T-cell (primary cell): ENCODE data around the gene CNTN2. TPM values are rescaled to one million over a fixed set of nuclear protein-coding genes. Genes with fewer than 3 reads are reported as not detected.

Experiments used
- ATAC-seq, 4 experiments: fragments of 200-7000 bp in 3 of 4; fragments of 150-1000 bp in 1 of 4; cut with Tn5 transposase; replicated peaks in 1 of 4; 1 replicate in 3 of 4; 2 replicates in 1 of 4; pipeline ENCODE4 v1.10.0; 2021; ENCODE audit warnings: moderate library complexity in 3 of 4, mild to moderate bottlenecking in 2 of 4, moderate number of reproducible peaks in 1 of 4
- CTCF ChIA-PET, 2 donors: fragments of 300-600 bp; sonication (Branson Sonifier 250); formaldehyde crosslinking; loops; one replicate each; lab custom pipeline; 2022; ENCODE audit warnings: antibody characterized with exemption in 2 of 2; lab: Charles Lee
- POLR2A ChIA-PET, 2 donors: fragments of 300-600 bp; sonication (Branson Sonifier 250); formaldehyde crosslinking; loops; one replicate each; lab custom pipeline; 2022; ENCODE audit warnings: antibody characterized with exemption in 2 of 2; lab: Charles Lee
- DNase-seq, 35 experiments: peaks; one replicate each; pipeline versions ENCODE4 v3.0.0 to v3.0.0-alpha.2; 2013 to 2023
- H3K27ac ChIP-seq: one replicate; pipeline ENCODE4 v1.5.1; 2013; ENCODE audit warnings: low read length
- H3K27me3 ChIP-seq, 2 experiments: replicated peaks in 1 of 2; 1 replicate in 1 of 2; 2 replicates in 1 of 2; pipeline versions ENCODE4 v1.6.1 to v1.7.0; 2013; ENCODE audit warnings: low read length in 1 of 2, mixed read lengths in 1 of 2; ENCODE audit not compliant: control insufficient read depth in 2 of 2, insufficient read depth in 2 of 2; ENCODE audit errors: extremely low read depth in 1 of 2
- H3K36me3 ChIP-seq, 2 donors: 1 replicate in 1 of 2; 2 replicates in 1 of 2; pipeline versions ENCODE4 v1.6.1 to v1.7.0; 2013; ENCODE audit warnings: low read length in 1 of 2; ENCODE audit not compliant: control insufficient read depth in 2 of 2, insufficient read depth in 1 of 2; ENCODE audit errors: extremely low read depth in 1 of 2
- H3K4me1 ChIP-seq, 2 experiments: 1 replicate in 1 of 2; 2 replicates in 1 of 2; pipeline versions ENCODE4 v1.6.1 to v1.7.0; 2013; ENCODE audit warnings: low read length in 2 of 2, mixed read lengths in 1 of 2; ENCODE audit not compliant: insufficient read depth in 2 of 2, control insufficient read depth in 1 of 2; ENCODE audit errors: extremely low read depth in 1 of 2
- H3K4me3 ChIP-seq, 2 donors: 1 replicate in 1 of 2; 2 replicates in 1 of 2; pipeline versions ENCODE4 v1.5.1 to v1.7.0; 2013; ENCODE audit warnings: mild to moderate bottlenecking in 2 of 2, low read length in 1 of 2, moderate library complexity in 1 of 2; ENCODE audit not compliant: control insufficient read depth in 1 of 2; ENCODE audit errors: extremely low read depth in 1 of 2
- H3K9me3 ChIP-seq: 2 replicates; pipeline ENCODE4 v1.7.0; 2013
- H3K27ac Mint-ChIP-seq, 2 donors: one replicate each; pipeline ENCODE4 v1.8.0; 2020 to 2021; ENCODE audit warnings: mild to moderate bottlenecking in 2 of 2, mixed read lengths in 2 of 2
- H3K27me3 Mint-ChIP-seq, 2 donors: one replicate each; pipeline ENCODE4 v1.8.0; 2021 to 2022; ENCODE audit warnings: mixed read lengths in 2 of 2
- H3K36me3 Mint-ChIP-seq: one replicate; pipeline ENCODE4 v1.8.0; 2021; ENCODE audit warnings: mixed read lengths
- H3K4me1 Mint-ChIP-seq, 3 donors: one replicate each; pipeline ENCODE4 v1.8.0; 2020 to 2022; ENCODE audit warnings: mixed read lengths in 3 of 3, mild to moderate bottlenecking in 1 of 3
- H3K4me3 Mint-ChIP-seq, 3 donors: one replicate each; pipeline ENCODE4 v1.8.0; 2020 to 2022; ENCODE audit warnings: mild to moderate bottlenecking in 3 of 3, mixed read lengths in 3 of 3, moderate library complexity in 3 of 3
- H3K9me3 Mint-ChIP-seq, 3 donors: one replicate each; pipeline ENCODE4 v1.8.0; 2020 to 2022; ENCODE audit warnings: mixed read lengths in 3 of 3
- WGBS: methylation state at CpG from one replicate; pipeline ENCODE4 v1.1.5; 2013; ENCODE audit warnings: missing lambda C conversion rate; ENCODE audit not compliant: insufficient coverage; 5-methylcytosine and 5-hydroxymethylcytosine counted together
- total RNA-seq, 35 experiments: library from RNA in 6 of 35; stranded (reverse) in 6 of 35; fragments of 120-200 nt in 1 of 35; gene quantifications; one replicate each; pipeline versions ENCODE4 v1.2.1 to v1.2.4 and lab custom pipeline; 2013 to 2026

CNTN2 gene
- total RNA-seq, 5 donors from 2014 or later (not counting 1 experiment from before 2014, with no cell fraction given) = not detected

- ATAC-seq = no peak
- POLR2A ChIA-PET = no interaction called here
- 92% methylated on average over 7 of the region's 9 CpGs for whole genome bisulfite sequencing
Measured at GRCh38 chr1:205048382-205048781, 5.4 kb downstream of the CNTN2 start.

GRCh38 chr1:205049479-205049878 lies 6.5 kb downstream of the CNTN2 start:
- H3K4me3 ChIP-seq = no peak overlapping the region
- no peaks in the 10 kb centered on the region for H3K9me3 Mint-ChIP-seq
- no peaks in the 10 kb centered on the region for H3K4me1 Mint-ChIP-seq
- H3K27me3 ChIP-seq = peaks cover 4 to 55% of the 10 kb centered on the region in 2 experiments
- no peaks in the 10 kb centered on the region for H3K36me3 ChIP-seq
- H3K4me3 Mint-ChIP-seq = no peak overlapping the region
- H3K27ac Mint-ChIP-seq = no peak overlapping the region
- H3K27me3 Mint-ChIP-seq = peaks cover 33% of the 10 kb centered on the region in 2 donors
- POLR2A ChIA-PET = no interaction called here
- H3K9me3 ChIP-seq = no peaks in the 10 kb centered on the region
- no peak overlapping the region for H3K27ac ChIP-seq
- ATAC-seq (no peak), DNase-seq (no peak)
- H3K4me1 ChIP-seq = no peaks in the 10 kb centered on the region
- CTCF ChIA-PET = interaction anchor here in 1 of 2 donors (0.6 kb wide), 1 partner anchor 504 kb away, joined by 3 read pairs; no protein-coding TSS in a partner anchor
- WGBS = 71% methylated on average over 4 of the region's 6 CpGs
- no peaks in the 10 kb centered on the region for H3K36me3 Mint-ChIP-seq

More at GRCh38 chr1:205048382-205048781, 5.4 kb downstream of the CNTN2 start:
- Histone ChIP-seq H3K27ac (no peak overlapping the region), H3K27me3 (peaks cover 4 to 61% of the 10 kb centered on the region in 2 experiments), H3K4me3 (no peak overlapping the region), H3K4me1 (no peaks in the 10 kb centered on the region), H3K36me3 (no peaks in the 10 kb centered on the region), H3K9me3 (no peaks in the 10 kb centered on the region)
- CTCF ChIA-PET = interaction anchor here in 1 of 2 donors (0.5 to 1.1 kb wide), 2 partner anchors 13 to 94 kb away, joined by 3 to 4 read pairs; no protein-coding TSS in a partner anchor
- no peaks in the 10 kb centered on the region for H3K36me3 Mint-ChIP-seq
- H3K27me3 Mint-ChIP-seq = peaks cover 32 to 39% of the 10 kb centered on the region in 2 donors
- DNase-seq = no peak
- H3K4me1 Mint-ChIP-seq = no peaks in the 10 kb centered on the region
- H3K4me3 Mint-ChIP-seq = no peak overlapping the region
- H3K9me3 Mint-ChIP-seq = no peaks in the 10 kb centered on the region
- no peak overlapping the region for H3K27ac Mint-ChIP-seq

- WGBS = 91% methylated on average over 5 of the region's 11 CpGs
- no peak overlapping the region for H3K27ac Mint-ChIP-seq
- no peak overlapping the region for H3K27ac ChIP-seq
- H3K27me3 ChIP-seq = peaks cover 0 to 34% of the 10 kb centered on the region in 2 experiments
- POLR2A ChIA-PET = no interaction called here
- H3K9me3 ChIP-seq = no peaks in the 10 kb centered on the region
- no peaks in the 10 kb centered on the region for H3K36me3 Mint-ChIP-seq
- no peaks in the 10 kb centered on the region for H3K4me1 ChIP-seq
- no peaks in the 10 kb centered on the region for H3K36me3 ChIP-seq
- H3K4me1 Mint-ChIP-seq = no peaks in the 10 kb centered on the region
- DNase-seq = no peak
- no peak for ATAC-seq
- no peak overlapping the region for H3K4me3 ChIP-seq
- CTCF ChIA-PET = no interaction called here
- H3K4me3 Mint-ChIP-seq = no peak overlapping the region
- peaks cover 8 to 14% of the 10 kb centered on the region in 2 donors for H3K27me3 Mint-ChIP-seq
- H3K9me3 Mint-ChIP-seq = no peaks in the 10 kb centered on the region
Measured at GRCh38 chr1:205052690-205053089, 9.7 kb downstream of the CNTN2 start.

GRCh38 chr1:205053296-205053695 lies 10.3 kb downstream of the CNTN2 start:
- no peaks in the 10 kb centered on the region for H3K9me3 ChIP-seq
- H3K27ac ChIP-seq = no peak overlapping the region
- POLR2A ChIA-PET = no interaction called here
- CTCF ChIA-PET = no interaction called here
- peaks cover 0 to 29% of the 10 kb centered on the region in 2 experiments for H3K27me3 ChIP-seq
- no peak for ATAC-seq
- no peak overlapping the region for H3K4me3 ChIP-seq
- H3K36me3 ChIP-seq = no peaks in the 10 kb centered on the region
- Mint-ChIP-seq H3K9me3 (no peaks in the 10 kb centered on the region), H3K36me3 (no peaks in the 10 kb centered on the region), H3K27me3 (peaks cover 8 to 13% of the 10 kb centered on the region in 2 donors), H3K27ac (no peak overlapping the region), H3K4me1 (no peaks in the 10 kb centered on the region), H3K4me3 (no peak overlapping the region)
- 77% methylated on average over 4 of the region's 5 CpGs for WGBS
- no peaks in the 10 kb centered on the region for H3K4me1 ChIP-seq
- no peak for DNase-seq

- no peaks in the 10 kb centered on the region for H3K36me3 Mint-ChIP-seq
- DNase-seq (no peak), ATAC-seq (no peak)
- Histone ChIP-seq H3K36me3 (no peaks in the 10 kb centered on the region), H3K27ac (no peak overlapping the region), H3K4me3 (no peak overlapping the region), H3K4me1 (no peaks in the 10 kb centered on the region), H3K27me3 (peaks cover 0 to 23% of the 10 kb centered on the region in 2 experiments), H3K9me3 (no peaks in the 10 kb centered on the region)
- H3K27me3 Mint-ChIP-seq = peaks cover 8 to 10% of the 10 kb centered on the region in 2 donors
- no peaks in the 10 kb centered on the region for H3K9me3 Mint-ChIP-seq
- WGBS = 80% methylated on average over 6 of the region's 7 CpGs
- CTCF ChIA-PET = no interaction called here
- H3K4me3 Mint-ChIP-seq = no peak overlapping the region
- POLR2A ChIA-PET = no interaction called here
- no peak overlapping the region for H3K27ac Mint-ChIP-seq
- H3K4me1 Mint-ChIP-seq = no peaks in the 10 kb centered on the region
Measured at GRCh38 chr1:205054013-205054412, 11.0 kb downstream of the CNTN2 start.

GRCh38 chr1:205056188-205056611 lies 13.2 kb downstream of the CNTN2 start:
- H3K4me3 Mint-ChIP-seq = no peak overlapping the region
- H3K36me3 Mint-ChIP-seq = no peaks in the 10 kb centered on the region
- H3K27ac Mint-ChIP-seq = no peak overlapping the region
- ChIA-PET POLR2A (no interaction called here), CTCF (interaction anchor here in 1 of 2 donors (0.5 kb wide), 1 partner anchor 845 kb away, joined by 3 read pairs; no protein-coding TSS in a partner anchor)
- no peaks in the 10 kb centered on the region for H3K4me1 Mint-ChIP-seq
- Histone ChIP-seq H3K4me1 (peaks cover 0 to under 1% of the 10 kb centered on the region in 2 experiments), H3K27me3 (peaks cover 0 to 18% of the 10 kb centered on the region in 2 experiments), H3K4me3 (no peak overlapping the region), H3K9me3 (no peaks in the 10 kb centered on the region), H3K27ac (no peak overlapping the region), H3K36me3 (no peaks in the 10 kb centered on the region)
- peaks cover 8% of the 10 kb centered on the region in 2 donors for H3K27me3 Mint-ChIP-seq
- no peak for DNase-seq
- WGBS = 92% methylated on average over 6 of the region's 13 CpGs
- no peak for ATAC-seq
- H3K9me3 Mint-ChIP-seq = no peaks in the 10 kb centered on the region
